Stomach (tissue), 4 donors: Measurements from ENCODE around the gene ZFHX3.

Experiments
- POLR2A ChIP-seq, 4 donors: fragments of 450-650 bp; IDR thresholded peaks; one replicate each; pipeline ENCODE4 v1.6.1; 2016; ENCODE audit warnings: antibody characterized with exemption in 4 of 4, control low read depth in 2 of 4, mild to moderate bottlenecking in 1 of 4, moderate library complexity in 1 of 4
- POLR2AphosphoS5 ChIP-seq, 3 donors: sonication (generic); formaldehyde crosslinking; IDR thresholded peaks; one replicate each; pipeline ENCODE4 v1.6.1; 2016; ENCODE audit warnings: antibody characterized with exemption in 3 of 3
- TF ChIP-seq, protein P1 (sequence below), 7 experiments: fragments of 450-650 bp in 4 of 7; fragments of 200-600 bp in 3 of 7; sonication (generic) in 3 of 7; IDR thresholded peaks; one replicate each; pipeline ENCODE4 v1.5.1; 2016 to 2019; ENCODE audit warnings: antibody characterized with exemption in 7 of 7, control low read depth in 2 of 7, mild to moderate bottlenecking in 1 of 7

DNA sequence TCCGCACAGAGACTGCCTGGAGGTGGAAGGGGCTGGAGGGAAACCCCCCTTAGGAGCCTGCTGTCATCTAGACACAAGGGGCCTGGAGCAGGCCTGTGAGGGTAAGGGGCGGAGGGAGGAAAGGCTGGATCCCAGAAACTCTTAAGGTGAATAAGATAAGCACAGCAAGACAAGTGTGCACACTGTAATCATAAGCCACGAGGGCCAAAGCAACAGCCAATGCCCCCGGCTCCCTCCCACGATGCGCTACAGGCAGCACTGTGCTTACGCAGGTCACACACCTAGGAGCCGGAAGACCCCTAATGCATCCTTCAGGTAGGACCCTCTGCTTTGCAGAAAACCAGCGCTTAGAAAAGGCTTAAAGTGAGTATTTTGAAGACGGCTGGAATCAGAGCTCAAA lies 24.6 kb downstream of the ZFHX3 start:
- TF ChIP-seq POLR2A (IDR thresholded peaks at IDR 0.05) (no peak), POLR2AphosphoS5 (IDR thresholded peaks at IDR 0.05) (no peak)
- TF ChIP-seq, protein P1, sequence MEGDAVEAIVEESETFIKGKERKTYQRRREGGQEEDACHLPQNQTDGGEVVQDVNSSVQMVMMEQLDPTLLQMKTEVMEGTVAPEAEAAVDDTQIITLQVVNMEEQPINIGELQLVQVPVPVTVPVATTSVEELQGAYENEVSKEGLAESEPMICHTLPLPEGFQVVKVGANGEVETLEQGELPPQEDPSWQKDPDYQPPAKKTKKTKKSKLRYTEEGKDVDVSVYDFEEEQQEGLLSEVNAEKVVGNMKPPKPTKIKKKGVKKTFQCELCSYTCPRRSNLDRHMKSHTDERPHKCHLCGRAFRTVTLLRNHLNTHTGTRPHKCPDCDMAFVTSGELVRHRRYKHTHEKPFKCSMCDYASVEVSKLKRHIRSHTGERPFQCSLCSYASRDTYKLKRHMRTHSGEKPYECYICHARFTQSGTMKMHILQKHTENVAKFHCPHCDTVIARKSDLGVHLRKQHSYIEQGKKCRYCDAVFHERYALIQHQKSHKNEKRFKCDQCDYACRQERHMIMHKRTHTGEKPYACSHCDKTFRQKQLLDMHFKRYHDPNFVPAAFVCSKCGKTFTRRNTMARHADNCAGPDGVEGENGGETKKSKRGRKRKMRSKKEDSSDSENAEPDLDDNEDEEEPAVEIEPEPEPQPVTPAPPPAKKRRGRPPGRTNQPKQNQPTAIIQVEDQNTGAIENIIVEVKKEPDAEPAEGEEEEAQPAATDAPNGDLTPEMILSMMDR (IDR thresholded peaks at IDR 0.05): no peak
